HUDEP-2 (cell line): ENCODE measurements around the gene MRS2.
A peak's percentile ranks its signal among the peaks of the same experiment; 100 is the strongest.

ENCODE experiments used
- DNase-seq, 76 experiments: peaks; one replicate each; lab custom pipeline; 2025; ENCODE audit not compliant: unreplicated experiment in 76 of 76; lab: John Stamatoyannopoulos, UW

The MRS2 gene

GRCh38 chr6:24426729-24427446 lies 24.2 kb downstream of the MRS2 start:
- no peak for DNase-seq

- no peak for DNase-seq
These were observed 25.9 kb downstream of the MRS2 start for GRCh38 chr6:24428615-24429014.

- no peak for DNase-seq
These were observed 26.4 kb downstream of the MRS2 start for GRCh38 chr6:24429146-24429545.

- no peak for DNase-seq
These were observed 27.4 kb downstream of the MRS2 start for GRCh38 chr6:24430086-24430485.

GRCh38 chr6:24431045-24431451 lies 28.3 kb downstream of the MRS2 start:
- peak in 50 of 76 experiments; percentile 8 to 75 (median 52) for DNase-seq

- no peak for DNase-seq
These were observed 29.9 kb downstream of the MRS2 start for GRCh38 chr6:24432611-24433010.

- no peak for DNase-seq
These were observed 34.2 kb downstream of the MRS2 start for GRCh38 chr6:24436979-24437378.

- DNase-seq = no peak
These were observed 37.3 kb downstream of the MRS2 start for GRCh38 chr6:24439858-24440539.

- no peak for DNase-seq
These were observed 38.3 kb downstream of the MRS2 start for GRCh38 chr6:24440897-24441598.

- DNase-seq = no peak
These were observed 38.8 kb downstream of the MRS2 start for GRCh38 chr6:24441599-24441904.

- no peak for DNase-seq
These were observed 41.9 kb downstream of the MRS2 start for GRCh38 chr6:24444588-24444987.

- no peak for DNase-seq
These were observed 43.0 kb downstream of the MRS2 start for GRCh38 chr6:24445704-24446103.

- no peak for DNase-seq
These were observed 43.9 kb downstream of the MRS2 start for GRCh38 chr6:24446670-24447069.

- no peak for DNase-seq
These were observed 45.7 kb downstream of the MRS2 start for GRCh38 chr6:24448396-24448795.

- DNase-seq = no peak
These were observed 46.2 kb downstream of the MRS2 start for GRCh38 chr6:24448828-24449525.

GRCh38 chr6:24451581-24452388 lies 49.0 kb downstream of the MRS2 start:
- peak in 74 of 76 experiments; percentile 49 to 98 (median 92) for DNase-seq

GRCh38 chr6:24453921-24454320 lies 51.2 kb downstream of the MRS2 start:
- DNase-seq = no peak

- peak in 45 of 76 experiments; percentile 5 to 59 (median 29) for DNase-seq
These were observed 51.7 kb downstream of the MRS2 start for GRCh38 chr6:24454452-24454851.

- DNase-seq = no peak
These were observed 52.3 kb downstream of the MRS2 start for GRCh38 chr6:24455061-24455460.

- DNase-seq = no peak
These were observed 55.4 kb downstream of the MRS2 start for GRCh38 chr6:24458134-24458533.
